H4 (cell line): ENCODE measurements around the gene C5. TPM values are rescaled to one million over a fixed set of nuclear protein-coding genes. Genes with fewer than 3 reads are reported as not detected.
A peak's percentile ranks its signal among the peaks of the same experiment; 100 is the strongest.

Source experiments
- DNase-seq: peaks from one replicate; pipeline ENCODE4 v3.0.0-alpha.2; 2015; ENCODE audit warnings: low spot score
- total RNA-seq: library from RNA; depleted of rRNA; stranded (reverse); fragments of >200 nt; shearing (Covaris generic); gene quantifications from 2 replicates; pipeline ENCODE4 v1.2.3, GENCODE V29; 2014

C5 gene
- total RNA-seq, 1 experiment from 2014 or later: 4.5 TPM

GRCh38 chr9:120924698-120925534 lies 125.2 kb downstream of the C5 start:
- DNase-seq: no peak

- no peak for DNase-seq
Measured at GRCh38 chr9:120923620-120924328, 126.3 kb downstream of the C5 start.

GRCh38 chr9:120922404-120923195 lies 127.5 kb downstream of the C5 start:
- DNase-seq: no peak

- no peak for DNase-seq
Measured at GRCh38 chr9:120921661-120922181, 128.4 kb downstream of the C5 start.

- DNase-seq: no peak
Measured at GRCh38 chr9:120920806-120921178, 129.3 kb downstream of the C5 start.

GRCh38 chr9:120919843-120920805 lies 130.0 kb downstream of the C5 start:
- DNase-seq: no peak

GRCh38 chr9:120918931-120919842 lies 130.9 kb downstream of the C5 start:
- no peak for DNase-seq

GRCh38 chr9:120917929-120918762 lies 131.9 kb downstream of the C5 start:
- DNase-seq: no peak

- no peak for DNase-seq
Measured at GRCh38 chr9:120916991-120917880, 132.8 kb downstream of the C5 start.

- DNase-seq: peak; percentile 41
Measured at GRCh38 chr9:120916588-120916987, 133.5 kb downstream of the C5 start.

- DNase-seq: no peak
Measured at GRCh38 chr9:120915854-120916470, 134.1 kb downstream of the C5 start.

- DNase-seq: no peak
Measured at GRCh38 chr9:120914953-120915352, 135.1 kb downstream of the C5 start.

- no peak for DNase-seq
Measured at GRCh38 chr9:120914396-120914795, 135.7 kb downstream of the C5 start.

- no peak for DNase-seq
Measured at GRCh38 chr9:120913647-120914264, 136.3 kb downstream of the C5 start.

GRCh38 chr9:120912958-120913646 lies 137.0 kb downstream of the C5 start:
- no peak for DNase-seq

- DNase-seq: no peak
Measured at GRCh38 chr9:120911295-120911837, 138.7 kb downstream of the C5 start.
